Stomach (tissue), 9 donors: ENCODE measurements around the gene MBLAC1. TPM values are rescaled to one million over a fixed set of nuclear protein-coding genes. Genes with fewer than 3 reads are reported as not detected.

Experiments
- DNase-seq, 2 donors: peaks; one replicate each; pipeline versions ENCODE4 v3.0.0 to v3.0.0-alpha.2; 2013 to 2019
- H3K27ac ChIP-seq, 5 donors: fragments of 200-600 bp in 4 of 5; sonication (generic) in 4 of 5; one replicate each; pipeline ENCODE4 v1.5.1; 2013 to 2019; ENCODE audit warnings: mild to moderate bottlenecking in 1 of 5, moderate library complexity in 1 of 5
- H3K27me3 ChIP-seq, 3 donors: fragments of 200-600 bp; sonication (generic); one replicate each; pipeline ENCODE4 v1.5.1; 2017 to 2019; ENCODE audit warnings: mixed run types in 1 of 3
- H3K36me3 ChIP-seq, 4 donors: fragments of 200-600 bp; sonication (generic); 1 replicate in 3 of 4; 2 replicates in 1 of 4; pipeline ENCODE4 v1.5.1; 2016 to 2019
- H3K4me1 ChIP-seq, 4 donors: fragments of 200-600 bp; sonication (generic); one replicate each; pipeline ENCODE4 v1.5.1; 2016 to 2019
- H3K4me3 ChIP-seq, 4 donors: fragments of 200-600 bp; sonication (generic) in 3 of 4; one replicate each; pipeline ENCODE4 v1.5.1; 2016 to 2019; ENCODE audit warnings: mild to moderate bottlenecking in 1 of 4
- H3K9me3 ChIP-seq, 4 donors: fragments of 200-600 bp; sonication (generic); one replicate each; pipeline ENCODE4 v1.5.1; 2016 to 2019
- EP300 ChIP-seq: sonication (generic); formaldehyde crosslinking; IDR thresholded peaks from one replicate; pipeline ENCODE4 v1.6.1; 2017; ENCODE audit warnings: antibody characterized with exemption
- POLR2A ChIP-seq, 4 donors: fragments of 450-650 bp; IDR thresholded peaks; one replicate each; pipeline ENCODE4 v1.6.1; 2016; ENCODE audit warnings: antibody characterized with exemption in 4 of 4, control low read depth in 2 of 4, mild to moderate bottlenecking in 1 of 4, moderate library complexity in 1 of 4
- POLR2AphosphoS5 ChIP-seq, 3 donors: sonication (generic); formaldehyde crosslinking; IDR thresholded peaks; one replicate each; pipeline ENCODE4 v1.6.1; 2016; ENCODE audit warnings: antibody characterized with exemption in 3 of 3
- WGBS, 5 donors: extraction: QIAGEN DNeasy Blood & Tissue Kit in 3 of 5; methylation state at CpG; one replicate each; pipeline versions ENCODE4 v1.1.5 to v1.1.7; 2013 to 2018; 5-methylcytosine and 5-hydroxymethylcytosine counted together
- intact Hi-C: fragments of 100-400 bp; cut with DNase I; formaldehyde crosslinking; loops from one replicate; pipeline ENCODE4 v1.15.1; 2023; ENCODE audit warnings: low total_unique reads
- polyA plus RNA-seq, 3 donors: library from polyadenylated mRNA; stranded (reverse); fragments of 200-250 nt; gene quantifications; one replicate each; pipeline ENCODE4 v1.2.3, GENCODE V29; 2013
- total RNA-seq, 5 donors: library from RNA; depleted of rRNA; stranded (reverse); fragments of >200 nt; gene quantifications; one replicate each; pipeline versions ENCODE4 v1.1.0 to v1.2.3, GENCODE V29; 2014 to 2016
- TF ChIP-seq, protein P1 (sequence below), 7 experiments: fragments of 450-650 bp in 4 of 7; fragments of 200-600 bp in 3 of 7; sonication (generic) in 3 of 7; IDR thresholded peaks; one replicate each; pipeline ENCODE4 v1.5.1; 2016 to 2019; ENCODE audit warnings: antibody characterized with exemption in 7 of 7, control low read depth in 2 of 7, mild to moderate bottlenecking in 1 of 7
- donor health status: healthy with polysubstance abuse.
- donor health status: Bipolar disorder and iron deficiency.
- donor health status: healthy.

Gene MBLAC1
- total and polyA plus RNA-seq, 8 donors = 1.3 to 6.1 (median 1.7) TPM; not detected in 3

DNA sequence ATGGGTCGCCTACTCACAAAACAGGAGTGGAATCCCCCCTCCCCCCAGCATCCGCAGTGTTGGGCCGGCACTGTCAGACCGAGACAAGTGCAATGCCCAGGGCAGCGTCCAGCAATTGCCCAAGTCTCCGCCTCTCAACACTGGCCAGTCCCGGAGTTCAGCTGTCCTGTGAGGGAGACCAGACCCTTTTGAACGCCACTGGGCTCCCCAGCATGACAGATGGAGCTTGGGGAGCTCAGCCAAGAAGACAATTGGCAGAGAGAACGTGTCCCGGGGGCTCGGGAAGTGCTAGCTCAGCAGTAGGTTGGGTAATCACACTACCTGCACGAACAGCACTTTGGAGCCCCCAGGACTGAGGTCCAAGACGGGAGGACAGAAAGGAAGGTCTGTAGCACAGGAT, 33.3 kb upstream of the MBLAC1 start:
- intact Hi-C loops = no loop called here
- Histone ChIP-seq H3K4me1 (peaks cover 9 to 52% (median 32%) of the 10 kb centered on the region in 4 donors), H3K36me3 (peaks cover 80 to 87% (median 84%) of the 10 kb centered on the region in 4 donors), H3K4me3 (no peak overlapping the region), H3K27me3 (no peaks in the 10 kb centered on the region), H3K27ac (peak overlapping the region in 3 of 5 donors; percentile 2 to 67 (median 58)), H3K9me3 (no peaks in the 10 kb centered on the region)
- 41 to 66% (median 56%) methylated on average over 5 to 13 of the region's 13 CpGs for WGBS, 5 donors
- TF ChIP-seq EP300 = peak; percentile 40
- TF ChIP-seq, protein P1, sequence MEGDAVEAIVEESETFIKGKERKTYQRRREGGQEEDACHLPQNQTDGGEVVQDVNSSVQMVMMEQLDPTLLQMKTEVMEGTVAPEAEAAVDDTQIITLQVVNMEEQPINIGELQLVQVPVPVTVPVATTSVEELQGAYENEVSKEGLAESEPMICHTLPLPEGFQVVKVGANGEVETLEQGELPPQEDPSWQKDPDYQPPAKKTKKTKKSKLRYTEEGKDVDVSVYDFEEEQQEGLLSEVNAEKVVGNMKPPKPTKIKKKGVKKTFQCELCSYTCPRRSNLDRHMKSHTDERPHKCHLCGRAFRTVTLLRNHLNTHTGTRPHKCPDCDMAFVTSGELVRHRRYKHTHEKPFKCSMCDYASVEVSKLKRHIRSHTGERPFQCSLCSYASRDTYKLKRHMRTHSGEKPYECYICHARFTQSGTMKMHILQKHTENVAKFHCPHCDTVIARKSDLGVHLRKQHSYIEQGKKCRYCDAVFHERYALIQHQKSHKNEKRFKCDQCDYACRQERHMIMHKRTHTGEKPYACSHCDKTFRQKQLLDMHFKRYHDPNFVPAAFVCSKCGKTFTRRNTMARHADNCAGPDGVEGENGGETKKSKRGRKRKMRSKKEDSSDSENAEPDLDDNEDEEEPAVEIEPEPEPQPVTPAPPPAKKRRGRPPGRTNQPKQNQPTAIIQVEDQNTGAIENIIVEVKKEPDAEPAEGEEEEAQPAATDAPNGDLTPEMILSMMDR (IDR thresholded peaks at IDR 0.05) = no peak
- TF ChIP-seq POLR2A (IDR thresholded peaks at IDR 0.05) = no peak
- TF ChIP-seq POLR2AphosphoS5 (IDR thresholded peaks at IDR 0.05) = peak in 2 of 3 donors; percentile 28 to 30
- no peak for DNase-seq

DNA sequence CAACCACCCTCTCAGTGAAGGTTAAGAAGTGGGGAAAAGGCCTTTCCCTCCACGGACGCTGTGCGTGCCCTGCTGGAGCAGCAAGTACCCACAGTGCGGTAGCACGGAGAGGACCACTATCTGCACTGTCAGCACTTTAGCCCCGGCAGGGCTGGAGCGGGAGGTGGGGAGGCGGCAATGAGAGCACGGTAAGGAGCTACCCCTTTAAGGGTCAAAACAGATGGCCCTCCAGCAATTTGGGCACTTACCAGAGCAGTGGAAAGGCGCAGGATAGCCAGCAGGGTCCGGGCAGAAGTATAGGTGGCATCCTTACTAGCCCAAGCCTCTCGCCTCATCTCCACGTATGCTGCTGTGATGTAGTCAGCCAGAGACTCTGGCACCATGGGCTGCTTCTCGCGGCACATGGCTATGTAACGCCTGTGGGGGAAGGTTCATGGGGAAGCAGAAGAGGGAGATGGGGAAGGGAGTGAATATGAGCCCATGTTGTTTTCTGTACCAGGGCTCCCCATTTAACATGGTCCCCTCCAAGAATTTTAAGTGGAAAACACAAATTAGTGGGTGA, 32.8 kb upstream of the MBLAC1 start:
- TF ChIP-seq POLR2A (IDR thresholded peaks at IDR 0.05) = no peak
- TF ChIP-seq EP300 = no peak
- no peak for TF ChIP-seq POLR2AphosphoS5 (IDR thresholded peaks at IDR 0.05)
- TF ChIP-seq, protein P1 (IDR thresholded peaks at IDR 0.05) = no peak
- peaks cover 85 to 92% (median 90%) of the 10 kb centered on the region in 4 donors for H3K36me3 ChIP-seq
- H3K4me3 ChIP-seq = no peak overlapping the region
- no peak for DNase-seq
- WGBS, 5 donors = 79 to 87% (median 85%) methylated on average over 16 of the region's 16 CpGs
- no peaks in the 10 kb centered on the region for H3K27me3 ChIP-seq
- peaks cover 9 to 55% (median 35%) of the 10 kb centered on the region in 4 donors for H3K4me1 ChIP-seq
- H3K9me3 ChIP-seq = no peaks in the 10 kb centered on the region
- peak overlapping the region in 3 of 5 donors; percentile 2 to 67 (median 58) for H3K27ac ChIP-seq
- intact Hi-C loops = no loop called here

DNA sequence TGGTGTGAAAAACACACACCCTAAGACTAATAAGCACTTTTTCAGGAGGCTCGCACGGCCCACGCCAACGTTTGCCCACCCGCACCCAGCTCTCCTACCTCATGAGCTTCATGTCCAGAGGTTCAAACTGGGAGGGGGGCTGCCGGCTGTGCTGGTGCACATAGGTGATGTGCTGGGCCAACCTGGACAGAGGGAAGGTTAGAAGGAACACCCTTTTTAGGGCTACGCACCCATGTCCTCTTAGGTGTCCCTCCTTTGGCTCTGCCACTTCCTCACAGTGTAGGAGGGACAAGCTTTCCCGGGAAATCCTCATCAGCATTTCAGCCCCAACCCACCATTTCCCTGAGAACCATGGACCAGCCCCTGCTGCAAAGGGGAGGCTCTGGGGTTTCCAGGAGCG, 31.5 kb upstream of the MBLAC1 start:
- Histone ChIP-seq H3K36me3 (peaks cover 87 to 94% (median 92%) of the 10 kb centered on the region in 4 donors), H3K27ac (no peak overlapping the region), H3K4me3 (no peak overlapping the region), H3K9me3 (no peaks in the 10 kb centered on the region), H3K27me3 (no peaks in the 10 kb centered on the region), H3K4me1 (peaks cover 12 to 53% (median 34%) of the 10 kb centered on the region in 4 donors)
- intact Hi-C loops = no loop called here
- 76 to 82% (median 79%) methylated on average over 9 of the region's 9 CpGs for WGBS, 5 donors
- DNase-seq = no peak
- no peak for TF ChIP-seq POLR2A (IDR thresholded peaks at IDR 0.05)
- no peak for TF ChIP-seq POLR2AphosphoS5 (IDR thresholded peaks at IDR 0.05)
- TF ChIP-seq, protein P1 (IDR thresholded peaks at IDR 0.05) = no peak
- TF ChIP-seq EP300 = no peak

DNA sequence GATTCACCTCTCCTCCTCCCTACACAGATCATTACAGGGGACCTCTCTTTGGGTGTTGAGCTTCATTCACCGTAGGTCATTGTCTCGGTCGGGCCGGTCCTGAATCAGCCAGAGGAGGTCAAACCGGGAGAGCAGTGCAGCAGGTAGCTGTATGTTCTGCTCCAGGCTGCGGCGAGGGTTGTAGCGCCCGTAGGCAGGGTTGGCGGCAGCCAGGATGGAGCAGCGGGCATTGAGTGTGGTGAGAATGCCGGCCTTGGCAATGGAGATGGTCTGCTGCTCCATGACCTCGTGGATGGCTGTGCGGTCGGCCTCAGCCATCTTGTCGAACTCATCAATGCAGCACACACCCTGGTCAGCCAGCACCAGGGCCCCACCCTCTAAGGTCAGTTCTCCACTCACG, 31.1 kb upstream of the MBLAC1 start:
- no peak overlapping the region for H3K27ac ChIP-seq
- peaks cover 12 to 53% (median 34%) of the 10 kb centered on the region in 4 donors for H3K4me1 ChIP-seq
- no peak overlapping the region for H3K4me3 ChIP-seq
- peaks cover 83 to 90% (median 88%) of the 10 kb centered on the region in 4 donors for H3K36me3 ChIP-seq
- no peak for TF ChIP-seq EP300
- no peak for TF ChIP-seq POLR2AphosphoS5 (IDR thresholded peaks at IDR 0.05)
- no peak for TF ChIP-seq POLR2A (IDR thresholded peaks at IDR 0.05)
- TF ChIP-seq, protein P1 (IDR thresholded peaks at IDR 0.05) = no peak
- H3K27me3 ChIP-seq = no peaks in the 10 kb centered on the region
- 88 to 93% (median 91%) methylated on average over 16 to 17 of the region's 17 CpGs for WGBS, 5 donors
- DNase-seq = no peak
- intact Hi-C loops = no loop called here
- no peaks in the 10 kb centered on the region for H3K9me3 ChIP-seq
